ENCODE data around the gene THEMIS.
"Not testable (repeated sequence)": the region's sequence is repeated elsewhere in the genome, so short reads cannot be mapped to it uniquely, and the experiment has no call there.

THEMIS gene

GRCh38 chr6:127884134-127884533 lies 16.7 kb downstream of the THEMIS start:
- no peaks in the 10 kb centered on the region for H3K27me3 ChIP-seq (ENCODE audit: insufficient read depth, low read length)
- no peaks in the 10 kb centered on the region for H3K79me2 ChIP-seq (ENCODE audit: control insufficient read depth, insufficient read depth, low read length, unreplicated experiment)
- no peak overlapping the region for H2AFZ ChIP-seq (ENCODE audit: low read length, unreplicated experiment)
- no peak overlapping the region for H3K4me3 ChIP-seq (ENCODE audit: low read depth, low read length)
- no peaks in the 10 kb centered on the region for H3K4me1 ChIP-seq (ENCODE audit: control insufficient read depth, insufficient read depth, low read length, unreplicated experiment)
- no peak overlapping the region for H3K27ac ChIP-seq (ENCODE audit: low read depth, low read length)
- H3K36me3 ChIP-seq (ENCODE audit: insufficient read depth, low read length): no peaks in the 10 kb centered on the region

- H2AFZ ChIP-seq (ENCODE audit: low read length, unreplicated experiment); H3K4me3 ChIP-seq (ENCODE audit: low read depth, low read length); H3K27me3 ChIP-seq (ENCODE audit: insufficient read depth, low read length); H3K79me2 ChIP-seq (ENCODE audit: control insufficient read depth, insufficient read depth, low read length, unreplicated experiment); H3K27ac ChIP-seq (ENCODE audit: low read depth, low read length); H3K36me3 ChIP-seq (ENCODE audit: insufficient read depth, low read length); H3K4me1 ChIP-seq (ENCODE audit: control insufficient read depth, insufficient read depth, low read length, unreplicated experiment): not testable (repeated sequence)
Measured at GRCh38 chr6:127881949-127882348, 18.9 kb downstream of the THEMIS start.

DNA sequence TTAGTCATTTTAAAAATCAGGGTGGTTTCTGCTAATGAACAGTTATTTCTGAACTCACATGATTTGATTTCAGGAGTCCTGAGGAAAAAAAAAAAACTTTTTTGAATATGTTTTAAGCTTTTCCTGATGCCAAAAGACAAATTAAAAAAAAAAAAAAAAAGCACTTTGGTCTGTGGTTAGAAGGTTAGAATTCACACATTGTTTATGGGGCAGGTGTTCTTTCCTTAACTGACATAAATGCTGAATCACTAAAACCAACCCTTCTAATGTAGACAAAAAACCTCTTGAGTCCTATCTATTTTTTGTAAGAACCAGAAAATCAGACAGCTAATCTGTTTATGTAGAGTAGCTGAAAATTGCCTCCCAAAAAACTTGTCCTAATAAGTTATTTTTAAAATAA lies 20.4 kb downstream of the THEMIS start:
- Histone ChIP-seq H3K4me1 (ENCODE audit: control insufficient read depth, insufficient read depth, low read length, unreplicated experiment) (no peaks in the 10 kb centered on the region), H3K79me2 (ENCODE audit: control insufficient read depth, insufficient read depth, low read length, unreplicated experiment) (no peaks in the 10 kb centered on the region), H3K27me3 (ENCODE audit: insufficient read depth, low read length) (no peaks in the 10 kb centered on the region), H3K36me3 (ENCODE audit: insufficient read depth, low read length) (no peaks in the 10 kb centered on the region), H2AFZ (ENCODE audit: low read length, unreplicated experiment) (no peak overlapping the region), H3K4me3 (ENCODE audit: low read depth, low read length) (no peak overlapping the region), H3K27ac (ENCODE audit: low read depth, low read length) (no peak overlapping the region)

DNA sequence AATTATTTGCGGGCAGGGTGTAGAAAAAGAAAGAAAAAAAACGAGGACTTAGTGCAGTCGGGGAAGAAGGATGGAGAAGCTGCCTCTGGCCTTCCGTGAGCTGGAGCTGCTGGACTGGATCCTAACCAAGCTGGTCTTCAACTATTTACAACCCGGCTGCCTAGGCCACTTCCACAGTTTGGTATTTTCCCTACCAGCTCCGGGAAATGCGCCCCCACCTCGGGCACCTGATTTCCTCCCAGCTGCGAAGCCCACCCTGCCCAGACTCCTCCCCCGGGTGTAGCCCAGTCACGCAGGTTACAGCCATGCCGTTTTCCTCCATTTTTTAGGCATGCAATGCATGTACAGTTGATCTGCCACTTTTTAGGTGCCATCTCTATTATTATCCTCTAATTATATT lies 21.2 kb downstream of the THEMIS start:
- H3K27me3 ChIP-seq (ENCODE audit: insufficient read depth, low read length): no peaks in the 10 kb centered on the region
- no peaks in the 10 kb centered on the region for H3K4me1 ChIP-seq (ENCODE audit: control insufficient read depth, insufficient read depth, low read length, unreplicated experiment)
- no peaks in the 10 kb centered on the region for H3K79me2 ChIP-seq (ENCODE audit: control insufficient read depth, insufficient read depth, low read length, unreplicated experiment)
- no peak overlapping the region for H3K27ac ChIP-seq (ENCODE audit: low read depth, low read length)
- peak overlapping the region; percentile 36 for H2AFZ ChIP-seq (ENCODE audit: low read length, unreplicated experiment)
- H3K4me3 ChIP-seq (ENCODE audit: low read depth, low read length): no peak overlapping the region
- no peaks in the 10 kb centered on the region for H3K36me3 ChIP-seq (ENCODE audit: insufficient read depth, low read length)

DNA sequence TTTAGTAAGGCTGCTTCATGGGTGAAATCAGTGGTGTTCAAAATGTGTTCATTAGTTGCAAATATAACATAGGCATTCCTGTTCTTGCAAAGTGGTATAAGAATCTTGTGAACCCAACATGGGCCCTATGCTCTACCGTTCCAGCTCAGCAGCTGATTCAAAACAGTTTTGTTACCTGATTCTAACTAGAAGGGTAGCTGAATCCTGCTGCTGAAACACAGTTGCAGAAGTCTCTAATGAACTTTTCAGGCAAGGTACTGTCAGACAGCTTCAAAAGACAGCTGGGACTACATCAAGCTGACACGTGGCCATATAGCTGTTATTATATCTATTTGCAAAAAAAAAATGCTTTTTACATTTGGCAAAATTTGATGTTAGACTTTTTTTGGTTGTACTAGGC lies 22.7 kb downstream of the THEMIS start:
- H3K27me3 ChIP-seq (ENCODE audit: insufficient read depth, low read length): no peaks in the 10 kb centered on the region
- H3K36me3 ChIP-seq (ENCODE audit: insufficient read depth, low read length): no peaks in the 10 kb centered on the region
- no peak overlapping the region for H3K27ac ChIP-seq (ENCODE audit: low read depth, low read length)
- no peak overlapping the region for H2AFZ ChIP-seq (ENCODE audit: low read length, unreplicated experiment)
- H3K4me3 ChIP-seq (ENCODE audit: low read depth, low read length): no peak overlapping the region
- H3K79me2 ChIP-seq (ENCODE audit: control insufficient read depth, insufficient read depth, low read length, unreplicated experiment): no peaks in the 10 kb centered on the region
- H3K4me1 ChIP-seq (ENCODE audit: control insufficient read depth, insufficient read depth, low read length, unreplicated experiment): no peaks in the 10 kb centered on the region

DNA sequence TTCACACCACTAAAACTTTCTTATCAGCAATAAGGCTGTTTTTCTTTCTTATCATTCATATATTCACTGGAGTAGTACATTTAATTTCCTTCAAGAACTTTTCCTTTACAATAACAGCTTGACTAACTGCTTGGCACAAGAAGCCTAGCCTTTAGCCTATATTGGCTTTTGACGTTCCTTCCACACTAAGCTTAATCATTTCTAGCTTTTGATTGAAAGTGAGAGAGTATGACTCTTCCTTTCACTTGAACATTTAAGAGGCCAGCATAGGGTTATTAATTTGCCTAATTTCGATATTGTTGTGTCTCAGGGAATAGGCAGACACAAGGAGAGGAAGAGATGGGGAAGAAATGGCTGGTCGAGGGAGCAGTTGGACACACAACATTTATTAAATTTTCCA lies 23.6 kb downstream of the THEMIS start:
- Histone ChIP-seq H3K36me3 (ENCODE audit: insufficient read depth, low read length) (no peaks in the 10 kb centered on the region), H3K79me2 (ENCODE audit: control insufficient read depth, insufficient read depth, low read length, unreplicated experiment) (no peaks in the 10 kb centered on the region), H3K4me3 (ENCODE audit: low read depth, low read length) (no peak overlapping the region), H2AFZ (ENCODE audit: low read length, unreplicated experiment) (no peak overlapping the region), H3K4me1 (ENCODE audit: control insufficient read depth, insufficient read depth, low read length, unreplicated experiment) (no peaks in the 10 kb centered on the region), H3K27ac (ENCODE audit: low read depth, low read length) (no peak overlapping the region), H3K27me3 (ENCODE audit: insufficient read depth, low read length) (no peaks in the 10 kb centered on the region)

- Histone ChIP-seq H3K27me3 (ENCODE audit: insufficient read depth, low read length) (no peaks in the 10 kb centered on the region), H3K79me2 (ENCODE audit: control insufficient read depth, insufficient read depth, low read length, unreplicated experiment) (no peaks in the 10 kb centered on the region), H2AFZ (ENCODE audit: low read length, unreplicated experiment) (no peak overlapping the region)
Measured at GRCh38 chr6:127869772-127870404, 31.0 kb downstream of the THEMIS start.

DNA sequence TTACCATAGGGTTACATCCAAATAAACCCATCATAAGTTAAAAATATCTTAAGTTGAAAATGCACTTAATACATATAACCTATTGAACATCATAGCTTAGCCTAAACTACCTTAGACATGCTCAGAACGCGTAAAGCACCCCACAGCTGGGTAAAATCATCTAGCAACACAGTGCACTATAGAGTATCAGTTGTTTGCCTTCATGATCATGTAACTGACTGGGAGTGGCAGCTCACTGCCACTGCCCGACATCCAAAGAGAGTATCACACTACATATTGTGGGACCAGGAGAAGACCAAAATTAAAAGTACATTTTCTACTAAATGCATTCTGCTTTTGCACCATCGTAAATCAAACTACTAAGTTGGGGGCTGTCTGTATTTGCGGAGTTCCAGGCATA lies 31.7 kb downstream of the THEMIS start:
- Histone ChIP-seq H2AFZ (ENCODE audit: low read length, unreplicated experiment) (no peak overlapping the region), H3K79me2 (ENCODE audit: control insufficient read depth, insufficient read depth, low read length, unreplicated experiment) (no peaks in the 10 kb centered on the region), H3K4me1 (ENCODE audit: control insufficient read depth, insufficient read depth, low read length, unreplicated experiment) (no peaks in the 10 kb centered on the region), H3K4me3 (ENCODE audit: low read depth, low read length) (no peak overlapping the region), H3K36me3 (ENCODE audit: insufficient read depth, low read length) (no peaks in the 10 kb centered on the region), H3K27ac (ENCODE audit: low read depth, low read length) (no peak overlapping the region), H3K27me3 (ENCODE audit: insufficient read depth, low read length) (no peaks in the 10 kb centered on the region)

More at GRCh38 chr6:127869772-127870404, 31.0 kb downstream of the THEMIS start:
- H3K27ac ChIP-seq (ENCODE audit: low read depth, low read length): no peak overlapping the region
- H3K4me3 ChIP-seq (ENCODE audit: low read depth, low read length): no peak overlapping the region
- H3K36me3 ChIP-seq (ENCODE audit: insufficient read depth, low read length): no peaks in the 10 kb centered on the region
- H3K4me1 ChIP-seq (ENCODE audit: control insufficient read depth, insufficient read depth, low read length, unreplicated experiment): no peaks in the 10 kb centered on the region

GRCh38 chr6:127868338-127868737 lies 32.5 kb downstream of the THEMIS start:
- Histone ChIP-seq H3K4me3 (ENCODE audit: low read depth, low read length) (no peak overlapping the region), H3K27me3 (ENCODE audit: insufficient read depth, low read length) (no peaks in the 10 kb centered on the region), H3K36me3 (ENCODE audit: insufficient read depth, low read length) (no peaks in the 10 kb centered on the region), H3K79me2 (ENCODE audit: control insufficient read depth, insufficient read depth, low read length, unreplicated experiment) (no peaks in the 10 kb centered on the region), H2AFZ (ENCODE audit: low read length, unreplicated experiment) (no peak overlapping the region), H3K4me1 (ENCODE audit: control insufficient read depth, insufficient read depth, low read length, unreplicated experiment) (no peaks in the 10 kb centered on the region), H3K27ac (ENCODE audit: low read depth, low read length) (no peak overlapping the region)

DNA sequence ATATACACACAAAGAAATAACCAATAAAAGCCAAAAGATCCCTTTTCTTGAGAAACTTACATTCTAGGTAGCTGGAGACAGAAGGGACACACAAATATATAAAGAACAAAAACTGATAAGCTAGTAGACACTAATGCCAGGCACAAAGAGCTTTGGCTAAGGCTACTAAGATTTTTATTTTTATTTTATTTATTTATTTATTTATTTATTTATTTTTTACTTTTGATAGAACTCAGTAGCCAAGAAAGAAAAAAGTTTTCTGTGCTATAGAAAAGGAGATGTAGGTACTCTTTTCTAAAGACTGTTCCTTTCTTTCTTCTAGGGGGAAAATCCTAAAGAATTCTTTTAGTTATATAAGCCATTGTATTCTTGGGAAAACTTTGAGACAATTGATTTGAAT lies 34.1 kb downstream of the THEMIS start:
- Histone ChIP-seq H3K79me2 (ENCODE audit: control insufficient read depth, insufficient read depth, low read length, unreplicated experiment) (no peaks in the 10 kb centered on the region), H2AFZ (ENCODE audit: low read length, unreplicated experiment) (no peak overlapping the region), H3K27me3 (ENCODE audit: insufficient read depth, low read length) (no peaks in the 10 kb centered on the region), H3K36me3 (ENCODE audit: insufficient read depth, low read length) (no peaks in the 10 kb centered on the region), H3K4me3 (ENCODE audit: low read depth, low read length) (no peak overlapping the region), H3K4me1 (ENCODE audit: control insufficient read depth, insufficient read depth, low read length, unreplicated experiment) (no peaks in the 10 kb centered on the region), H3K27ac (ENCODE audit: low read depth, low read length) (no peak overlapping the region)

- Histone ChIP-seq H3K36me3 (ENCODE audit: insufficient read depth, low read length) (no peaks in the 10 kb centered on the region), H3K4me1 (ENCODE audit: control insufficient read depth, insufficient read depth, low read length, unreplicated experiment) (no peaks in the 10 kb centered on the region), H3K27me3 (ENCODE audit: insufficient read depth, low read length) (no peaks in the 10 kb centered on the region), H3K79me2 (ENCODE audit: control insufficient read depth, insufficient read depth, low read length, unreplicated experiment) (no peaks in the 10 kb centered on the region), H3K27ac (ENCODE audit: low read depth, low read length) (no peak overlapping the region), H2AFZ (ENCODE audit: low read length, unreplicated experiment) (no peak overlapping the region), H3K4me3 (ENCODE audit: low read depth, low read length) (no peak overlapping the region)
Measured at GRCh38 chr6:127865108-127865507, 35.8 kb downstream of the THEMIS start.

Measured in ACC112 (cell line).